HepG2 (cell line): ENCODE data around the gene PDE4D.

Source experiments
- EZH2 ChIP-seq: conservative IDR thresholded peaks from 2 replicates; pipeline ENCODE4 v1.6.1; 2012; ENCODE audit warnings: mild to moderate bottlenecking, low read depth, low read length, moderate library complexity
- HOMEZ ChIP-seq: IDR thresholded peaks from 2 replicates; pipeline ENCODE4 v1.6.1; 2016; ENCODE audit warnings: low read depth
- TAF1 ChIP-seq: sonication (generic); formaldehyde crosslinking; IDR thresholded peaks from 2 replicates; pipeline ENCODE4 v1.4.0; 2020; ENCODE audit warnings: missing genetic modification reagents
- TRIM22 ChIP-seq: fragments of 450-650 bp; IDR thresholded peaks from 2 replicates; pipeline ENCODE4 v1.6.1; 2017
- ZNF232 ChIP-seq: sonication (generic); formaldehyde crosslinking; IDR thresholded peaks from 2 replicates; pipeline ENCODE4 v1.4.0; 2020; ENCODE audit warnings: missing genetic modification reagents, borderline replicate concordance
- ZNF556 ChIP-seq: sonication (generic); formaldehyde crosslinking; IDR thresholded peaks from 2 replicates; pipeline ENCODE4 v1.4.0; 2020; ENCODE audit warnings: mild to moderate bottlenecking, missing genetic modification reagents, borderline replicate concordance
- ZNF660 ChIP-seq: sonication (generic); formaldehyde crosslinking; IDR thresholded peaks from 2 replicates; pipeline ENCODE4 v1.5.1; 2020; ENCODE audit warnings: mild to moderate bottlenecking, low read depth, missing genetic modification reagents, borderline replicate concordance
- TF ChIP-seq, protein P1 (sequence below): sonication (generic); formaldehyde crosslinking; IDR thresholded peaks from 2 replicates; pipeline ENCODE4 v1.4.0; 2020; ENCODE audit warnings: missing genetic modification reagents

DNA sequence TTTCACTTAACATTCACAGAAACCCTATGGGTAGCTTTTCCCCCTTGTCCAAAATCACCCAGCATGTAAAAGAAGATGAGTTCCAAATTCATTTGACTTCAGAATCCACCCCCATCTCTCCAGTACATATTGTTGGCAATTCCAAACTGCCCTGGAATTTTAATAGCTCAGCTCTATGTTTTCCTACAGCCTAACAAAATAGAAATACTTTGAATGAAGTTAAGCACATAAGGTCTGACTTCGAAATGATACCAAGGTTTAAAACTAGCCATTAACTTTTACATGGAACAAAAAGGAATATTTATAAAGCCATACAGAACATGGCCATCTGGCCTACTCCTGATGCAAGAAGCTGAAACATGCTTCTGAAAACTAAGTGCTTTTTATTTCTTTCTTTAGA lies 634.3 kb downstream of the PDE4D start:
- no peak for TF ChIP-seq ZNF556 (CRISPR knock-in tag)
- TF ChIP-seq, protein P1, sequence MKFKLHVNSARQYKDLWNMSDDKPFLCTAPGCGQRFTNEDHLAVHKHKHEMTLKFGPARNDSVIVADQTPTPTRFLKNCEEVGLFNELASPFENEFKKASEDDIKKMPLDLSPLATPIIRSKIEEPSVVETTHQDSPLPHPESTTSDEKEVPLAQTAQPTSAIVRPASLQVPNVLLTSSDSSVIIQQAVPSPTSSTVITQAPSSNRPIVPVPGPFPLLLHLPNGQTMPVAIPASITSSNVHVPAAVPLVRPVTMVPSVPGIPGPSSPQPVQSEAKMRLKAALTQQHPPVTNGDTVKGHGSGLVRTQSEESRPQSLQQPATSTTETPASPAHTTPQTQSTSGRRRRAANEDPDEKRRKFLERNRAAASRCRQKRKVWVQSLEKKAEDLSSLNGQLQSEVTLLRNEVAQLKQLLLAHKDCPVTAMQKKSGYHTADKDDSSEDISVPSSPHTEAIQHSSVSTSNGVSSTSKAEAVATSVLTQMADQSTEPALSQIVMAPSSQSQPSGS (CRISPR knock-in tag) = no peak
- TF ChIP-seq TRIM22 = no peak
- no peak for TF ChIP-seq ZNF660 (CRISPR knock-in tag)
- no peak for TF ChIP-seq TAF1
- TF ChIP-seq ZNF232 (CRISPR knock-in tag) = no peak
- no peak for TF ChIP-seq HOMEZ (CRISPR knock-in tag)
- TF ChIP-seq EZH2 = no peak
